Mesothelial cell of epicardium (in vitro differentiated cells): ENCODE measurements around the gene STYXL2. TPM values are rescaled to one million over a fixed set of nuclear protein-coding genes. Genes with fewer than 3 reads are reported as not detected.

Experiments
- DNase-seq, 2 experiments: peaks; one replicate each; pipeline ENCODE4 v3.0.0; 2021; ENCODE audit warnings: low spot score in 2 of 2; ENCODE audit not compliant: unreplicated experiment in 2 of 2
- H3K27ac Mint-ChIP-seq: 2 replicates; pipeline ENCODE4 v1.8.0; 2021; ENCODE audit warnings: mixed read lengths
- H3K27me3 Mint-ChIP-seq: 2 replicates; pipeline ENCODE4 v1.8.0; 2021; ENCODE audit warnings: low read depth, mixed read lengths
- H3K36me3 Mint-ChIP-seq: 2 replicates; pipeline ENCODE4 v1.8.0; 2021; ENCODE audit warnings: mixed read lengths
- H3K4me1 Mint-ChIP-seq: 2 replicates; pipeline ENCODE4 v1.8.0; 2021; ENCODE audit warnings: mixed read lengths
- H3K4me3 Mint-ChIP-seq: 2 replicates; pipeline ENCODE4 v1.8.0; 2021; ENCODE audit warnings: mild to moderate bottlenecking, moderate library complexity, mixed read lengths
- H3K9me3 Mint-ChIP-seq: 2 replicates; pipeline ENCODE4 v1.8.0; 2021; ENCODE audit warnings: mixed read lengths
- CTCF ChIP-seq: fragments of 200-600 bp; sonication (generic); IDR thresholded peaks from one replicate; pipeline ENCODE4 v1.5.0; 2021; ENCODE audit warnings: antibody characterized with exemption; ENCODE audit not compliant: unreplicated experiment
- total RNA-seq: library from RNA; stranded (reverse); gene quantifications from 3 replicates; pipeline ENCODE4 v1.2.1, GENCODE V29; 2021

The STYXL2 gene
- total RNA-seq, 1 donor from 2014 or later, result 0.18 TPM

- DNase-seq, result no peak
- Mint-ChIP-seq H3K4me1 (peaks cover 20% of the 10 kb centered on the region), H3K36me3 (no peaks in the 10 kb centered on the region), H3K27ac (no peak overlapping the region), H3K27me3 (no peaks in the 10 kb centered on the region), H3K4me3 (no peak overlapping the region), H3K9me3 (peaks cover 18% of the 10 kb centered on the region)
- TF ChIP-seq CTCF, result no peak
These were observed 15.2 kb downstream of the STYXL2 start for GRCh38 chr1:167109125-167109524.

DNA sequence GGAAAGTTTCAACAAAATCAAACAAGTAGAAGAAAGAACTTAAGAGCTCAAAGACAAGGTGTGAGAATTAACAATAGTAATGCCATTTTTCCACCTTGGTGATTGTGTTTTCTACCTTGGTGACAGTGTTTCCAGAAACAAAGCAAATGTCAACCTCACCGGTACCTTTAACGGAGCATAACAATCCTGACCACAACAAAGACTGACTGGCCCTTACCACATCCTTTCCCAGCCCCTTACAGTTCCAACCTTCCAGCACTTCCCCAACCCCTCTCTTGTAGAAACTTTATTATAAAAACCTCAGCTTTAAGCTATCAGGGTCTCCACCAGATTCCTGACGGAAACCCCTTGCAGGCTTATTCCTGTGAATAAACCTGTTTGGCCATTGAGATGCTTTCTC is 16.7 kb downstream of the STYXL2 start:
- peaks cover 18% of the 10 kb centered on the region for H3K9me3 Mint-ChIP-seq
- peaks cover 6% of the 10 kb centered on the region for H3K27me3 Mint-ChIP-seq
- no peak for TF ChIP-seq CTCF
- H3K4me1 Mint-ChIP-seq, result peaks cover 13% of the 10 kb centered on the region
- H3K27ac Mint-ChIP-seq, result no peak overlapping the region
- no peak for DNase-seq
- no peaks in the 10 kb centered on the region for H3K36me3 Mint-ChIP-seq
- no peak overlapping the region for H3K4me3 Mint-ChIP-seq

DNA sequence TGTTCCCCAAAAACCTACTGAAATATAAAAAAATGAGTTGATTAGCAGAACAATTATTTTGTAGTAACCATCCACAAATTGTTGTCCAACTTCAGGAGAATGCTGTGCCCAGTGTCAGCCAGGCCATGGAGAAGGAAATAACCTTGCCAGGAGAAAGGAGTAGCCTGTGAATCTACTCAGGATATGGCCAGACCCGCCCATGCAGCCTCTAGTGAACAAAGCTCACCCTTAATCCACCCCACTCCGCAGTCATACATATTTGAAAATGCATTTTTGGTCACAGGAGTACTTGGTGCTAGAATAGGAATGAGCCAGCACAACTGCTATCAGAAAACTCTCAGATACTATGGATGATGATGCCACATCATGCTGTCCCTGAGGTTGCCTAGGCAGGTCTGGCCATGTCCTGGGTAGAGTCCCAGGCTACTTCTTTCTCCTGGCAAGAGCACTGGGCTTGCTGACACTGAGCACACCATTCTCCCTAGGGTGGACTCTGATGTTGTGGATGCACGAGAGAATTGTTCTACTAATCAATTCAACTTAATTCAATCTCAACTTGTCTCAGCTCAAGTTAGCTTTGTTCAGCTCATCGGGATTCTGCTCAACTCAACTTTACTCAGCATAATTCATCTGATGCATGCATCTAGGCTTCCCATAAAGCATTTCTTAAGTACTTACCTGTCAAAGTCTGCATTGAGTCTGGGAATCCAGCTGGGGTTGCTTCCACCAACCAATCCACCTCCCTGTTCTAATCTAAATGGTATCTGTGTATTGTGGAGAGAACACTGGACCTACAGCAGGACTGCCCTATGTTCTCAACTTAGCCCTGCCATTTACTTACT is 18.2 kb downstream of the STYXL2 start:
- Mint-ChIP-seq H3K9me3 (peaks cover 18% of the 10 kb centered on the region), H3K36me3 (no peaks in the 10 kb centered on the region), H3K4me1 (peaks cover 9% of the 10 kb centered on the region), H3K27ac (no peak overlapping the region), H3K4me3 (no peak overlapping the region), H3K27me3 (peaks cover 7% of the 10 kb centered on the region)
- DNase-seq, result no peak
- TF ChIP-seq CTCF, result no peak

- H3K27ac Mint-ChIP-seq, result no peak overlapping the region
These were observed 20.9 kb downstream of the STYXL2 start for GRCh38 chr1:167114725-167115124.

GRCh38 chr1:167115655-167116054 is 21.8 kb downstream of the STYXL2 start:
- TF ChIP-seq CTCF, result no peak
- peaks cover 10% of the 10 kb centered on the region for H3K9me3 Mint-ChIP-seq
- peaks cover 10% of the 10 kb centered on the region for H3K27me3 Mint-ChIP-seq
- H3K4me3 Mint-ChIP-seq, result no peak overlapping the region
- peaks cover 21% of the 10 kb centered on the region for H3K4me1 Mint-ChIP-seq
- no peak for DNase-seq
- H3K36me3 Mint-ChIP-seq, result no peaks in the 10 kb centered on the region
- no peak overlapping the region for H3K27ac Mint-ChIP-seq

More at GRCh38 chr1:167114725-167115124, 20.9 kb downstream of the STYXL2 start:
- no peak for DNase-seq
- Mint-ChIP-seq H3K4me3 (no peak overlapping the region), H3K36me3 (no peaks in the 10 kb centered on the region), H3K27me3 (peaks cover 7% of the 10 kb centered on the region), H3K4me1 (peaks cover 18% of the 10 kb centered on the region), H3K9me3 (peaks cover 18% of the 10 kb centered on the region)
- no peak for TF ChIP-seq CTCF
